Hepatic stellate cell (primary cell): ENCODE results near the gene UBE2S.
"Not testable (repeated sequence)": the region's sequence is repeated elsewhere in the genome, so short reads cannot be mapped to it uniquely, and the experiment has no call there.

Experiments used
- DNase-seq: peaks from one replicate; pipeline ENCODE4 v3.0.0; 2011; ENCODE audit warnings: low spot score

Gene UBE2S

GRCh38 chr19:55407550-55407799, at the start of gene UBE2S:
UBE2S (minus strand) TSS chr19:55407788; CDS start chr19:55407589, 199 bp downstream.
- not testable (repeated sequence) for DNase-seq

- no peak for DNase-seq
These were observed 48.8 kb upstream of the UBE2S start for GRCh38 chr19:55456347-55456746.

- no peak for DNase-seq
These were observed 48.1 kb upstream of the UBE2S start for GRCh38 chr19:55455576-55456235.

GRCh38 chr19:55454787-55455243, 47.2 kb upstream of the UBE2S start:
- DNase-seq: peak; percentile 80

- no peak for DNase-seq
These were observed 46.1 kb upstream of the UBE2S start for GRCh38 chr19:55453511-55454260.

GRCh38 chr19:55452749-55453346, 45.3 kb upstream of the UBE2S start:
- DNase-seq: peak; percentile 76

- DNase-seq: no peak
These were observed 44.6 kb upstream of the UBE2S start for GRCh38 chr19:55451965-55452748.

GRCh38 chr19:55451163-55451964, 43.8 kb upstream of the UBE2S start:
- DNase-seq: no peak

- DNase-seq: no peak
These were observed 41.9 kb upstream of the UBE2S start for GRCh38 chr19:55449469-55449868.

GRCh38 chr19:55448175-55448490, 40.5 kb upstream of the UBE2S start:
- DNase-seq: not testable (repeated sequence)

GRCh38 chr19:55447421-55448174, 40.0 kb upstream of the UBE2S start:
- DNase-seq: peak; percentile 59

GRCh38 chr19:55446060-55446459, 38.5 kb upstream of the UBE2S start:
- DNase-seq: no peak

- DNase-seq: no peak
These were observed 37.1 kb upstream of the UBE2S start for GRCh38 chr19:55444646-55445045.

- no peak for DNase-seq
These were observed 36.4 kb upstream of the UBE2S start for GRCh38 chr19:55443824-55444480.

- DNase-seq: no peak
These were observed 35.6 kb upstream of the UBE2S start, which contains the start of gene SHISA7 for GRCh38 chr19:55443045-55443823. SHISA7 (minus strand) TSS chr19:55443300; CDS start chr19:55442863, 437 bp downstream.

- DNase-seq: no peak
These were observed 34.9 kb upstream of the UBE2S start for GRCh38 chr19:55442372-55442961.

- DNase-seq: no peak
These were observed 34.2 kb upstream of the UBE2S start for GRCh38 chr19:55441692-55442321.

GRCh38 chr19:55441319-55441691, 33.7 kb upstream of the UBE2S start:
- DNase-seq: no peak
